Prostate gland (tissue), 2 donors: ENCODE measurements around the gene ALOXE3. TPM values are rescaled to one million over a fixed set of nuclear protein-coding genes. Genes with fewer than 3 reads are reported as not detected.
A peak's percentile ranks its signal among the peaks of the same experiment; 100 is the strongest.
"Not testable (repeated sequence)": the region's sequence is repeated elsewhere in the genome, so short reads cannot be mapped to it uniquely, and the experiment has no call there.

Source experiments
- DNase-seq: peaks from one replicate; pipeline ENCODE4 v3.0.0-alpha.2; 2019; ENCODE audit warnings: low spot score
- H3K27ac ChIP-seq, 2 donors: fragments of 200-600 bp; sonication (generic); 2 replicates each; pipeline ENCODE4 v1.5.1; 2017 to 2019
- H3K27me3 ChIP-seq: fragments of 200-600 bp; sonication (generic); replicated peaks from 2 replicates; pipeline ENCODE4 v1.5.1; 2019; ENCODE audit not compliant: insufficient read depth
- H3K36me3 ChIP-seq, 2 donors: fragments of 200-600 bp; sonication (generic); 1 replicate in 1 of 2; 2 replicates in 1 of 2; pipeline versions ENCODE4 v1.5.1 to v1.8.1; 2017 to 2019
- H3K4me1 ChIP-seq: fragments of 200-600 bp; sonication (generic); replicated peaks from 2 replicates; pipeline ENCODE4 v1.5.1; 2019
- H3K4me3 ChIP-seq, 2 donors: fragments of 200-600 bp; sonication (generic); 2 replicates each; pipeline ENCODE4 v1.5.1; 2017 to 2019
- H3K9me3 ChIP-seq: fragments of 200-600 bp; sonication (generic); 2 replicates; pipeline ENCODE4 v1.5.1; 2017
- POLR2A ChIP-seq: fragments of 450-650 bp; IDR thresholded peaks from one replicate; pipeline ENCODE4 v1.6.1; 2016; ENCODE audit warnings: antibody characterized with exemption, mild to moderate bottlenecking
- POLR2AphosphoS5 ChIP-seq: sonication (generic); formaldehyde crosslinking; IDR thresholded peaks from one replicate; pipeline ENCODE4 v1.6.1; 2017; ENCODE audit warnings: antibody characterized with exemption
- WGBS: methylation state at CpG from one replicate; pipeline ENCODE4 v1.1.5; 2018; 5-methylcytosine and 5-hydroxymethylcytosine counted together
- intact Hi-C: fragments of 100-400 bp; cut with DNase I; formaldehyde crosslinking; loops from one replicate; pipeline ENCODE4 v1.14.2; 2022
- total RNA-seq, 2 donors: library from RNA; depleted of rRNA; stranded (reverse); fragments of >200 nt; gene quantifications; one replicate each; pipeline ENCODE4 v1.1.0, GENCODE V29; 2016
- TF ChIP-seq, protein P1 (sequence below), 4 experiments: fragments of 200-600 bp in 2 of 4; fragments of 450-650 bp in 2 of 4; sonication (generic) in 2 of 4; IDR thresholded peaks; 1 replicate in 3 of 4; 2 replicates in 1 of 4; pipeline ENCODE4 v1.5.1; 2016 to 2019; ENCODE audit warnings: antibody characterized with exemption in 4 of 4, mild to moderate bottlenecking in 2 of 4, moderate library complexity in 2 of 4

Gene ALOXE3
- total RNA-seq, 2 donors from 2014 or later: 2.4 TPM; not detected in 1

GRCh38 chr17:8062807-8063483 is 55.4 kb downstream of the ALOXE3 start:
- intact Hi-C loops: no loop called here
- peak overlapping the region; percentile 92 to 95 for H3K27ac ChIP-seq
- TF ChIP-seq POLR2AphosphoS5 (no peak), POLR2A (no peak)
- TF ChIP-seq, protein P1, sequence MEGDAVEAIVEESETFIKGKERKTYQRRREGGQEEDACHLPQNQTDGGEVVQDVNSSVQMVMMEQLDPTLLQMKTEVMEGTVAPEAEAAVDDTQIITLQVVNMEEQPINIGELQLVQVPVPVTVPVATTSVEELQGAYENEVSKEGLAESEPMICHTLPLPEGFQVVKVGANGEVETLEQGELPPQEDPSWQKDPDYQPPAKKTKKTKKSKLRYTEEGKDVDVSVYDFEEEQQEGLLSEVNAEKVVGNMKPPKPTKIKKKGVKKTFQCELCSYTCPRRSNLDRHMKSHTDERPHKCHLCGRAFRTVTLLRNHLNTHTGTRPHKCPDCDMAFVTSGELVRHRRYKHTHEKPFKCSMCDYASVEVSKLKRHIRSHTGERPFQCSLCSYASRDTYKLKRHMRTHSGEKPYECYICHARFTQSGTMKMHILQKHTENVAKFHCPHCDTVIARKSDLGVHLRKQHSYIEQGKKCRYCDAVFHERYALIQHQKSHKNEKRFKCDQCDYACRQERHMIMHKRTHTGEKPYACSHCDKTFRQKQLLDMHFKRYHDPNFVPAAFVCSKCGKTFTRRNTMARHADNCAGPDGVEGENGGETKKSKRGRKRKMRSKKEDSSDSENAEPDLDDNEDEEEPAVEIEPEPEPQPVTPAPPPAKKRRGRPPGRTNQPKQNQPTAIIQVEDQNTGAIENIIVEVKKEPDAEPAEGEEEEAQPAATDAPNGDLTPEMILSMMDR (IDR thresholded peaks at IDR 0.05): no peak
- H3K27me3 ChIP-seq: no peaks in the 10 kb centered on the region
- no peaks in the 10 kb centered on the region for H3K36me3 ChIP-seq
- DNase-seq: no peak
- H3K4me1 ChIP-seq: no peaks in the 10 kb centered on the region
- H3K4me3 ChIP-seq: peak overlapping the region; percentile 17 to 22
- H3K9me3 ChIP-seq: no peaks in the 10 kb centered on the region
- 8% methylated on average over 15 of the region's 15 CpGs for WGBS

- H3K27me3 ChIP-seq: no peaks in the 10 kb centered on the region
These were observed 55.9 kb downstream of the ALOXE3 start for GRCh38 chr17:8062435-8062806.

DNA sequence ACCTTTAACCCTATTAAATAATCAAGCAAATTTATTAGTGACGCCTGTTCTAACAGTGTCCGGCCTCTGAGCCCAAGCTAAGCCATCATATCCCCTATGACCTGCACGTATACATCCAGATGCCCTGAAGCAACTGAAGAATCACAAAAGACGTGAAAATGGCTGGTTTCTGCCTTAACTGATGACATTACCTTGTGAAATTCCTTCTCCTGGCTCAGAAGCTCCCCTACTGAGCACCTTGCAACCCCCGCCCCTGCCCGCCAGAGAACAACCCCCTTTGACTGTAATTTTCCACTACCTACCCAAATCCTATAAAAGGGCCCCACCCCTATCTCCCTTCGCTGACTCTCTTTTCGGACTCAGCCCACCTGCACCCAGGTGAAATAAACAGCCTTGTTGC is 56.5 kb downstream of the ALOXE3 start:
- Histone ChIP-seq H3K4me3 (peak overlapping the region in 1 of 2 donors; percentile 22), H3K27ac (peak overlapping the region; percentile 92 to 95)
- H3K36me3 ChIP-seq, H3K9me3 ChIP-seq, H3K4me1 ChIP-seq, intact Hi-C loops, H3K27me3 ChIP-seq, DNase-seq: not testable (repeated sequence)
- 39% methylated on average over 8 of the region's 8 CpGs for WGBS

More at GRCh38 chr17:8062435-8062806, 55.9 kb downstream of the ALOXE3 start:
- Histone ChIP-seq H3K9me3 (no peaks in the 10 kb centered on the region), H3K36me3 (no peaks in the 10 kb centered on the region), H3K27ac (peak overlapping the region; percentile 92 to 95), H3K4me3 (peak overlapping the region; percentile 17 to 22), H3K4me1 (no peaks in the 10 kb centered on the region)
- intact Hi-C loops: no loop called here
- TF ChIP-seq, protein P1 (IDR thresholded peaks at IDR 0.05): no peak
- peak; percentile 9 for TF ChIP-seq POLR2A
- peak; percentile 77 for TF ChIP-seq POLR2AphosphoS5
- 9% methylated on average over 8 of the region's 8 CpGs for WGBS
- peak; percentile 66 for DNase-seq

- no peaks in the 10 kb centered on the region for H3K9me3 ChIP-seq
- peak overlapping the region; percentile 92 to 95 for H3K27ac ChIP-seq
- DNase-seq: peak; percentile 84
- no peaks in the 10 kb centered on the region for H3K27me3 ChIP-seq
- no peaks in the 10 kb centered on the region for H3K4me1 ChIP-seq
- H3K36me3 ChIP-seq: no peaks in the 10 kb centered on the region
- intact Hi-C loops: no loop called here
- peak overlapping the region in 1 of 2 donors; percentile 39 for H3K4me3 ChIP-seq
- TF ChIP-seq POLR2A (no peak), POLR2AphosphoS5 (peak; percentile 66)
- TF ChIP-seq, protein P1 (IDR thresholded peaks at IDR 0.05): peak; percentile 66 to 95 (median 82)
- WGBS: 6% methylated on average over 10 of the region's 10 CpGs
These were observed 58.0 kb downstream of the ALOXE3 start for GRCh38 chr17:8060274-8060673.

DNA sequence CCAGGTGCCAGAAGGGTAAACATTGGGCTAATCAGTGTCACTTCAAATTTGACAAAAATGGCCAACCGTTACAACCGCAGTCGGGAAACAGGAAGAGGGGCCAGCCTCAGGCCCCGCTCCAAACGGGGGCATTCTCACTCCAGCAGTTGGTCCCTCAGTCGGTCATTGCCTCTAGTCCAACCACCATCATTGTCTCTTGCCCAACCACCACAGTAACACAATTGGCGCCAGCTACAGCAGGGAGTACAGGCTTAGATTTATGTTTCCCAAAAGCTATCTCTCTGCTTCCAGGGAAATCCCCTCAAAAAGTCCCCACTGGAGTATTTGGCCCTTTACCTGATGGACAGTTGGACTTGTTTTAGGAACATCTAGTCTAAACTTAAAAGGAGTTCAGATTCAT is 59.2 kb downstream of the ALOXE3 start:
- WGBS: 6% methylated on average over 7 of the region's 7 CpGs
- H3K9me3 ChIP-seq: no peaks in the 10 kb centered on the region
- TF ChIP-seq, protein P1 (IDR thresholded peaks at IDR 0.05): no peak
- TF ChIP-seq POLR2AphosphoS5: peak; percentile 2
- peak overlapping the region; percentile 92 to 95 for H3K27ac ChIP-seq
- intact Hi-C loops: loop anchor here (5.0 kb wide), 2 partner anchors 147 to 197 kb away; no protein-coding TSS in a partner anchor
- H3K4me3 ChIP-seq: peak overlapping the region; percentile 29 to 39
- H3K27me3 ChIP-seq: no peaks in the 10 kb centered on the region
- no peaks in the 10 kb centered on the region for H3K4me1 ChIP-seq
- no peak for DNase-seq
- no peaks in the 10 kb centered on the region for H3K36me3 ChIP-seq
